Measurements from ENCODE around the gene TMCC1. TPM values are rescaled to one million over a fixed set of nuclear protein-coding genes. Genes with fewer than 3 reads are reported as not detected.
"Not testable (repeated sequence)": the region's sequence is repeated elsewhere in the genome, so short reads cannot be mapped to it uniquely, and the experiment has no call there.

TMCC1 gene
- polyA plus RNA-seq, 1 experiment: 14.4 TPM

DNA sequence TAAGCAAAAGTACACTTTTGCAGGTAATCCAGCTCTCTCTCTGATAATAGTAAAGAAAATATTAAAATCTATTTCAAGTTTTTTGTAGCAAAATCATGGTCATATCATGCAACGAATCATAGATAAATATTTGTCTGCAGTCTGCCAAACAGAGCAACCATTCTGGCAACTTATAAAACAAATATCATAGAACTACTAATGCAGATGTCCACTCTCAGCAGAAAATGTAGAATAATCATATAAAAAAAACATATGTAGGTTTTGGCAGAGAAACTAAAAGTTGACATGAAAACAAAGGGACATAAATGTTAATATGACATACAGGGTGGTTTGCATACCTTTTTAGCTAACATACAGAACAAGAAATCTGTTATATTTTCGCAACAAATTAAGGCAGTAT, 12.2 kb downstream of the TMCC1 start:
- Histone ChIP-seq H3K36me3 (ENCODE audit: control insufficient read depth, insufficient read depth, low read length) (peaks cover 3% of the 10 kb centered on the region), H3K4me3 (ENCODE audit: low read depth, low read length) (no peak overlapping the region), H3K27me3 (ENCODE audit: control insufficient read depth, insufficient read depth, low read length) (no peaks in the 10 kb centered on the region; the same call in 1 of the 2 replicates)
- ChIA-PET CTCF (interaction anchor here (0.7 kb wide), 1 partner anchor 28 kb away, joined by 3 read pairs; no protein-coding TSS in a partner anchor), POLR2A (no interaction called here)
- no peak for DNase-seq (ENCODE audit: low read depth)
- TF ChIP-seq, protein P1, sequence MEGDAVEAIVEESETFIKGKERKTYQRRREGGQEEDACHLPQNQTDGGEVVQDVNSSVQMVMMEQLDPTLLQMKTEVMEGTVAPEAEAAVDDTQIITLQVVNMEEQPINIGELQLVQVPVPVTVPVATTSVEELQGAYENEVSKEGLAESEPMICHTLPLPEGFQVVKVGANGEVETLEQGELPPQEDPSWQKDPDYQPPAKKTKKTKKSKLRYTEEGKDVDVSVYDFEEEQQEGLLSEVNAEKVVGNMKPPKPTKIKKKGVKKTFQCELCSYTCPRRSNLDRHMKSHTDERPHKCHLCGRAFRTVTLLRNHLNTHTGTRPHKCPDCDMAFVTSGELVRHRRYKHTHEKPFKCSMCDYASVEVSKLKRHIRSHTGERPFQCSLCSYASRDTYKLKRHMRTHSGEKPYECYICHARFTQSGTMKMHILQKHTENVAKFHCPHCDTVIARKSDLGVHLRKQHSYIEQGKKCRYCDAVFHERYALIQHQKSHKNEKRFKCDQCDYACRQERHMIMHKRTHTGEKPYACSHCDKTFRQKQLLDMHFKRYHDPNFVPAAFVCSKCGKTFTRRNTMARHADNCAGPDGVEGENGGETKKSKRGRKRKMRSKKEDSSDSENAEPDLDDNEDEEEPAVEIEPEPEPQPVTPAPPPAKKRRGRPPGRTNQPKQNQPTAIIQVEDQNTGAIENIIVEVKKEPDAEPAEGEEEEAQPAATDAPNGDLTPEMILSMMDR (IDR thresholded peaks at IDR 0.05; ENCODE audit: insufficient read depth, low read depth, low read length): no peak

DNA sequence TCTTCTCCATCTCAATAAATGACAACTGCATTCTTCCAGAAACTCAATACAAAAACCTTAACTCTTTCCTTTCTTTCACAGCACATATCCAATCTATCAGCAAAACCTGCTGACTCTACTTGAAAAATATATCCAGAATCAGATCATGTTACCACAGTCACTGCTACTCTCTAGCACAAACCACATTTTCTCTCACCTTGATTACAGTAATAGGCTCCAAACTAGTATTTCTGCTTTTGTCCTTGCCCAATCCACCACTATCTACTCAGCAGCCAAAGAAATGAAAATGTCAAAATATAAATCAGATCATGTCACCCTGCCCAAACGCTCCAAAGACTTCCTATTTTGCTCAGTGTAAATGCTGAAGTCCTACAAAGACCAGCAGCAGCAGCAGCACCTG, 15.2 kb downstream of the TMCC1 start:
- ChIA-PET CTCF (no interaction called here), POLR2A (no interaction called here)
- H3K4me3 ChIP-seq (ENCODE audit: low read depth, low read length): no peak overlapping the region
- H3K36me3 ChIP-seq (ENCODE audit: control insufficient read depth, insufficient read depth, low read length): peaks cover 3% of the 10 kb centered on the region
- TF ChIP-seq, protein P1 (IDR thresholded peaks at IDR 0.05; ENCODE audit: insufficient read depth, low read depth, low read length): no peak
- no peak for DNase-seq (ENCODE audit: low read depth)
- no peaks in the 10 kb centered on the region for H3K27me3 ChIP-seq (ENCODE audit: control insufficient read depth, insufficient read depth, low read length)

DNA sequence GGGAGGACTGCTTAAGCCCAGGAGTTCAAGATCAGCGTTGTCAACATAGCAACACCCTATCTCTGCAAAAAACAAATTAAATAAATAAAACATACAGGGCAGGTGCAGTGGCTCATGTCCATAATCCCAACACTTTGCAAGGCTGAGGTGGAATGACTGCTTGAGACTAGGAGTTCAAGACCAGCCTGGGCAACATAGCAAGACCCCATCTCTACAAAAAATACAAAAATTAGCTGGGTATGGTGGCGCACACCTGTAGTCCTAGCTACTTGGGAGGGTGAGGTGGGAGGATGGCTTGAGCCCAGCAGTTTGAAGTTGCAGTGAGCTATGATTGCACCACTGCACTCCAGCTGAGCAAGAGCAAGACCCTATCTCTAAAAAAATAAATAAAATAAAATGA, 19.0 kb downstream of the TMCC1 start:
- H3K27me3 ChIP-seq (ENCODE audit: control insufficient read depth, insufficient read depth, low read length); H3K36me3 ChIP-seq (ENCODE audit: control insufficient read depth, insufficient read depth, low read length); DNase-seq (ENCODE audit: low read depth); H3K4me3 ChIP-seq (ENCODE audit: low read depth, low read length); POLR2A ChIA-PET: not testable (repeated sequence)
- CTCF ChIA-PET: interaction anchor here (0.6 kb wide), 1 partner anchor 11 kb away, joined by 3 read pairs; no protein-coding TSS in a partner anchor

DNA sequence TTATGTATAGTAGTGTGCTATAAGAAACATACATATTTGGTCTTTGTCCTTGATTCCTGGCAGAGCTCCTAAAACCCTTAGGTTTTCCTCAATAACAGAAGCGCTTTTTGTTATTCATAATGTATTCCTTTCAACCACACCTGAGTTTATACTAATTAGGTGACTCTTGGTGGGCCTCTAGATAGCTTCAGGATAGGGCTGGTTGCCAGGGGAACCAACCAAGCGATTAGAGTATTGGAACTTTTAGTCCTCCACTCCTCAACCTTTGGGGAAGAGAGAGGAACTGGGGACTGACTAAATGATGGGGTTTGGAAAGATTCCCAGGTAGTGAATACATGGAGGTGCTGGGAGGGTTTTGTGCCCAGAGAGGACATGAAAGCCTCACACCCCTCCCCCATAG, 24.6 kb downstream of the TMCC1 start:
- DNase-seq (ENCODE audit: low read depth): no peak
- ChIA-PET POLR2A (no interaction called here), CTCF (interaction anchor here (1.6 kb wide), 1 partner anchor 11 kb away, joined by 3 read pairs; no protein-coding TSS in a partner anchor)
- H3K4me3 ChIP-seq (ENCODE audit: low read depth, low read length): no peak overlapping the region
- no peaks in the 10 kb centered on the region for H3K27me3 ChIP-seq (ENCODE audit: control insufficient read depth, insufficient read depth, low read length)
- TF ChIP-seq, protein P1 (IDR thresholded peaks at IDR 0.05; ENCODE audit: insufficient read depth, low read depth, low read length): no peak
- H3K36me3 ChIP-seq (ENCODE audit: control insufficient read depth, insufficient read depth, low read length): no peaks in the 10 kb centered on the region; the same call in 1 of the 2 replicates

- DNase-seq (ENCODE audit: low read depth): no peak
- Histone ChIP-seq H3K36me3 (ENCODE audit: control insufficient read depth, insufficient read depth, low read length) (no peaks in the 10 kb centered on the region; the same call in 1 of the 2 replicates), H3K27me3 (ENCODE audit: control insufficient read depth, insufficient read depth, low read length) (no peaks in the 10 kb centered on the region), H3K4me3 (ENCODE audit: low read depth, low read length) (no peak overlapping the region)
- ChIA-PET POLR2A (no interaction called here), CTCF (no interaction called here)
- TF ChIP-seq, protein P1 (IDR thresholded peaks at IDR 0.05; ENCODE audit: insufficient read depth, low read depth, low read length): no peak
These were observed 25.9 kb downstream of the TMCC1 start for GRCh38 chr3:129867506-129868124.

DNA sequence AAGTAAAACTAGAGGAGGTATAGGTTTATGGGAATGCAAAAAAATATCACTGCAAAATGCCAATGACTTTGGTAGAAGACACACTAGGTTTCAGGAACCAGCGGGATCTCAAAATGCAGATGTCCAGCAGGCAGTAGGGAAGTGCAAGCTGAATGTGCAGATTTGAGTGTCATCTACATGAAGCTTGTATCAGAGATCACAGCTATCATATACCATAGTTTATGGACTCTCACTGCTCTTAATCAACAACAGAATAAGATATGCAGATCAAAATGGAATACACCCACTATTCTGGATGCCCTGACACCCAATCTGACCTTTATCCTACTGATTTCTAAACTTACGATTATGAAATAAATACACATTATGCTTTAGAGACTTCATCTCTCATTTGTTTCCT, 27.7 kb downstream of the TMCC1 start:
- POLR2A ChIA-PET: no interaction called here
- no peaks in the 10 kb centered on the region for H3K36me3 ChIP-seq (ENCODE audit: control insufficient read depth, insufficient read depth, low read length)
- no peak for DNase-seq (ENCODE audit: low read depth)
- CTCF ChIA-PET: no interaction called here
- TF ChIP-seq, protein P1 (IDR thresholded peaks at IDR 0.05; ENCODE audit: insufficient read depth, low read depth, low read length): no peak
- H3K4me3 ChIP-seq (ENCODE audit: low read depth, low read length): no peak overlapping the region
- H3K27me3 ChIP-seq (ENCODE audit: control insufficient read depth, insufficient read depth, low read length): no peaks in the 10 kb centered on the region
